OCI-LY1 (cell line): ENCODE data around the gene LDLR.

Source experiments
- H2AFZ ChIP-seq: fragments of 200-600 bp; sonication (generic), shearing (Covaris generic); 2 replicates; pipeline ENCODE4 v1.6.0; 2014; ENCODE audit warnings: antibody characterized with exemption, mild to moderate bottlenecking, low read length
- H3F3A ChIP-seq: fragments of 200-600 bp; sonication (generic), shearing (Covaris generic); 2 replicates; pipeline ENCODE4 v1.6.0; 2014; ENCODE audit warnings: mild to moderate bottlenecking, antibody characterized with exemption, low read length, moderate library complexity; ENCODE audit not compliant: insufficient read depth
- H3K27ac ChIP-seq: fragments of 200-600 bp; sonication (generic); 2 replicates; pipeline ENCODE4 v1.5.1; 2014; ENCODE audit warnings: low read length, mixed run types, mild to moderate bottlenecking, low read depth; ENCODE audit not compliant: poor library complexity, severe bottlenecking
- H3K27me3 ChIP-seq: fragments of 200-600 bp; sonication (generic); 2 replicates; pipeline ENCODE4 v1.6.0; 2014; ENCODE audit warnings: antibody characterized with exemption, mild to moderate bottlenecking, low read length, moderate library complexity; ENCODE audit not compliant: insufficient read depth
- H3K36me3 ChIP-seq: fragments of 200-600 bp; sonication (generic); 2 replicates; pipeline ENCODE4 v1.6.1; 2014; ENCODE audit warnings: mild to moderate bottlenecking, antibody characterized with exemption, low read length, moderate library complexity, mixed read lengths; ENCODE audit not compliant: insufficient read depth
- H3K4me1 ChIP-seq: fragments of 200-600 bp; sonication (generic); 2 replicates; pipeline ENCODE4 v1.5.1; 2014; ENCODE audit warnings: mild to moderate bottlenecking, low read length, moderate library complexity; ENCODE audit not compliant: insufficient read depth, severe bottlenecking
- H3K4me2 ChIP-seq: fragments of 200-600 bp; sonication (generic), shearing (Covaris generic); 2 replicates; pipeline ENCODE4 v1.6.1; 2014; ENCODE audit warnings: low read length
- H3K4me3 ChIP-seq: fragments of 200-600 bp; sonication (generic); 2 replicates; pipeline ENCODE4 v1.5.1; 2014; ENCODE audit warnings: low read length, low read depth, mild to moderate bottlenecking, mixed read lengths; ENCODE audit not compliant: poor library complexity, severe bottlenecking
- H3K79me2 ChIP-seq: fragments of 200-600 bp; shearing (Covaris generic); 2 replicates; pipeline ENCODE4 v1.6.1; 2016; ENCODE audit warnings: mixed run types, low read length, mixed read lengths; ENCODE audit not compliant: insufficient read depth
- H3K9ac ChIP-seq: fragments of 200-600 bp; sonication (generic), shearing (Covaris generic); 2 replicates; pipeline ENCODE4 v1.6.1; 2014; ENCODE audit warnings: mild to moderate bottlenecking, low read length, mixed read lengths
- H3K9me2 ChIP-seq: fragments of 200-600 bp; sonication (generic), shearing (Covaris generic); 2 replicates; pipeline ENCODE4 v1.6.1; 2014; ENCODE audit warnings: low read depth, mild to moderate bottlenecking, low read length, mixed read lengths
- H3K9me3 ChIP-seq: fragments of 200-600 bp; shearing (Covaris generic); 2 replicates; pipeline ENCODE4 v1.6.1; 2014; ENCODE audit warnings: low read length, mixed read lengths
- H4K20me1 ChIP-seq: fragments of 200-600 bp; sonication (generic), shearing (Covaris generic); 2 replicates; pipeline ENCODE4 v1.6.0; 2016; ENCODE audit warnings: mild to moderate bottlenecking, low read length; ENCODE audit not compliant: insufficient read depth
- EZH2 ChIP-seq: fragments of 200-600 bp; sonication (generic), shearing (Covaris generic); IDR thresholded peaks from 2 replicates; pipeline ENCODE4 v1.8.0; 2017; ENCODE audit warnings: borderline replicate concordance, mixed run types, mild to moderate bottlenecking, antibody characterized with exemption, low read length, moderate library complexity, mixed read lengths
- TF ChIP-seq, protein P1 (sequence below): fragments of 200-600 bp; sonication (generic), shearing (Covaris generic); IDR thresholded peaks from 2 replicates; pipeline ENCODE4 v1.5.1; 2017; ENCODE audit warnings: mild to moderate bottlenecking, antibody characterized with exemption, low read length, moderate library complexity, mixed read lengths

Gene LDLR

DNA sequence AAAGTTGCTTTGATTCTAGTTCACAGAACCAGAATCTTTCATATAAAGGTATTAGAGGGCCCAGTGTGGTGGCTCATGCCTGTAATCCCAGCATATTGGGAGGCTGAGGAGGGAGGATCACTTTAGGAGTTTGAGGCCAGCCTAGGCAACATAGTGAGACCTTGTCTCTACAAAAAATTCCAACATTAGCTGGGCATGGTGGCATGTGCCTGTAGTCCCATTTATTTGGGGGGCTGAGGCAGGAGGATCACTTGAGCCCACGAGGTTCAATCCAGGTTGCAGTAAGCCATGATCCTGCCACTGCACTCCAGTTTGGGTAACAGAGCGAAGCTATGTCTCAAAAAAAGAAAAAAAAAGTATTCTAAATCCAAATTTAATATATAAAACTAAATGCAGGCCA lies 9.1 kb downstream of the LDLR start:
- no peak overlapping the region for H3K4me3 ChIP-seq
- no peak overlapping the region for H3K9ac ChIP-seq
- H3K79me2 ChIP-seq = peaks cover 65% of the 10 kb centered on the region
- no peaks in the 10 kb centered on the region for H3K9me2 ChIP-seq
- H3K9me3 ChIP-seq = no peaks in the 10 kb centered on the region
- TF ChIP-seq, protein P1, sequence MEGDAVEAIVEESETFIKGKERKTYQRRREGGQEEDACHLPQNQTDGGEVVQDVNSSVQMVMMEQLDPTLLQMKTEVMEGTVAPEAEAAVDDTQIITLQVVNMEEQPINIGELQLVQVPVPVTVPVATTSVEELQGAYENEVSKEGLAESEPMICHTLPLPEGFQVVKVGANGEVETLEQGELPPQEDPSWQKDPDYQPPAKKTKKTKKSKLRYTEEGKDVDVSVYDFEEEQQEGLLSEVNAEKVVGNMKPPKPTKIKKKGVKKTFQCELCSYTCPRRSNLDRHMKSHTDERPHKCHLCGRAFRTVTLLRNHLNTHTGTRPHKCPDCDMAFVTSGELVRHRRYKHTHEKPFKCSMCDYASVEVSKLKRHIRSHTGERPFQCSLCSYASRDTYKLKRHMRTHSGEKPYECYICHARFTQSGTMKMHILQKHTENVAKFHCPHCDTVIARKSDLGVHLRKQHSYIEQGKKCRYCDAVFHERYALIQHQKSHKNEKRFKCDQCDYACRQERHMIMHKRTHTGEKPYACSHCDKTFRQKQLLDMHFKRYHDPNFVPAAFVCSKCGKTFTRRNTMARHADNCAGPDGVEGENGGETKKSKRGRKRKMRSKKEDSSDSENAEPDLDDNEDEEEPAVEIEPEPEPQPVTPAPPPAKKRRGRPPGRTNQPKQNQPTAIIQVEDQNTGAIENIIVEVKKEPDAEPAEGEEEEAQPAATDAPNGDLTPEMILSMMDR = no peak
- TF ChIP-seq EZH2 = no peak
- H3K27ac ChIP-seq = no peak overlapping the region
- H3K27me3 ChIP-seq = no peaks in the 10 kb centered on the region
- 0 out of 2 replicates have a peak, but pooled peaks cover 3% of the 10 kb centered on the region for H4K20me1 ChIP-seq
- 0 out of 2 replicates have a peak, but pooled peaks cover 4% of the 10 kb centered on the region for H3F3A ChIP-seq
- H2AFZ ChIP-seq = no peak overlapping the region
- peaks cover 94% of the 10 kb centered on the region for H3K36me3 ChIP-seq
- H3K4me1 ChIP-seq = peaks cover 14% of the 10 kb centered on the region
- H3K4me2 ChIP-seq = no peak overlapping the region

DNA sequence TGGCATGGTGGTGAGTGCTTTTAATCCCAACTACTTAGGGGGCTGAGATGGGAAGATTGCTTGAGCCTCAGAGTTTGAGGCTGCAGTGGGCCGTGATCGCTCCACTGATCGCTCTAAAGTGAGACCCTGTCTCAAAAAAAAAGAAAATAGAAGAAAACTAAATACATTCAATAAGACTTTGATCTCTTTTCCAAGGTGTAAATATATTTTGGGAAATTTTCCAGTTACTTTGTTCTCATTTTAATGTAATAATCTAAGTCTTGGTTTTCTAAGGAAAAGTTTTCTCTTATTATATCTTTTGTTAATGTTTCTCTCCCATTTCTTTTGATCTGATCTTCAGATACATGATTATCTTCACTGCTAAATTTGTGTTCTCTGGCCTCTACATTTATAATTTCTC lies 9.6 kb downstream of the LDLR start:
- Histone ChIP-seq H3K79me2 (peaks cover 59% of the 10 kb centered on the region), H3K9me2 (no peaks in the 10 kb centered on the region), H3K36me3 (peaks cover 94% of the 10 kb centered on the region), H2AFZ (no peak overlapping the region), H3F3A (0 out of 2 replicates have a peak, but pooled peaks cover 4% of the 10 kb centered on the region), H3K9me3 (no peaks in the 10 kb centered on the region), H3K4me3 (no peak overlapping the region), H3K4me1 (peaks cover 9% of the 10 kb centered on the region), H3K27ac (no peak overlapping the region), H3K4me2 (no peak overlapping the region), H4K20me1 (0 out of 2 replicates have a peak, but pooled peaks cover 3% of the 10 kb centered on the region), H3K27me3 (no peaks in the 10 kb centered on the region), H3K9ac (no peak overlapping the region)
- TF ChIP-seq, protein P1 = no peak
- TF ChIP-seq EZH2 = no peak

DNA sequence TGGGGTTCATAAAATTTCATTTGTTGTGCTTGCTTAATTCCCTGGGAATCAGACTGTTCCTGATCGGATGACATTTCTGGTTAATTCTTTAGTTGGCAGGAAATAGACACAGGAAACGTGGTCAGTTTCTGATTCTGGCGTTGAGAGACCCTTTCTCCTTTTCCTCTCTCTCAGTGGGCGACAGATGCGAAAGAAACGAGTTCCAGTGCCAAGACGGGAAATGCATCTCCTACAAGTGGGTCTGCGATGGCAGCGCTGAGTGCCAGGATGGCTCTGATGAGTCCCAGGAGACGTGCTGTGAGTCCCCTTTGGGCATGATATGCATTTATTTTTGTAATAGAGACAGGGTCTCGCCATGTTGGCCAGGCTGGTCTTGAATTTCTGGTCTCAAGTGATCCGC lies 10.8 kb downstream of the LDLR start:
- H4K20me1 ChIP-seq = 0 out of 2 replicates have a peak, but pooled peaks cover 3% of the 10 kb centered on the region
- H3K9me3 ChIP-seq = no peaks in the 10 kb centered on the region
- H3K27ac ChIP-seq = no peak overlapping the region
- H3K4me2 ChIP-seq = no peak overlapping the region
- peaks cover 48% of the 10 kb centered on the region for H3K79me2 ChIP-seq
- H3K36me3 ChIP-seq = peaks cover 94% of the 10 kb centered on the region
- H3K4me1 ChIP-seq = peaks cover under 1% of the 10 kb centered on the region
- no peak overlapping the region for H3K4me3 ChIP-seq
- TF ChIP-seq, protein P1 = no peak
- TF ChIP-seq EZH2 = no peak
- H3K27me3 ChIP-seq = no peaks in the 10 kb centered on the region
- H3F3A ChIP-seq = 0 out of 2 replicates have a peak, but pooled peaks cover 4% of the 10 kb centered on the region
- H2AFZ ChIP-seq = no peak overlapping the region
- no peak overlapping the region for H3K9ac ChIP-seq
- no peaks in the 10 kb centered on the region for H3K9me2 ChIP-seq
